ENCODE results near the gene C5orf63.
"Not testable (repeated sequence)": the region's sequence is repeated elsewhere in the genome, so short reads cannot be mapped to it uniquely, and the experiment has no call there.

C5orf63 gene

GRCh38 chr5:127031147-127031862 is 42.0 kb downstream of the C5orf63 start:
- DNase-seq (ENCODE audit: low read depth): no peak

GRCh38 chr5:127030259-127031146 is 42.8 kb downstream of the C5orf63 start, which contains the start of gene MARCHF3:
Gene MARCHF3 (minus strand): TSS chr5:127030558. CDS start chr5:126918171, 112,387 bp downstream.
- peak; percentile 85 for DNase-seq (ENCODE audit: low read depth)

- DNase-seq (ENCODE audit: low read depth): peak; percentile 18
Observed at GRCh38 chr5:127029581-127030258, 43.6 kb downstream of the C5orf63 start.

- no peak for DNase-seq (ENCODE audit: low read depth)
Observed at GRCh38 chr5:127028822-127029457, 44.4 kb downstream of the C5orf63 start.

- no peak for DNase-seq (ENCODE audit: low read depth)
Observed at GRCh38 chr5:127027539-127027938, 45.8 kb downstream of the C5orf63 start.

- DNase-seq (ENCODE audit: low read depth): no peak
Observed at GRCh38 chr5:127026166-127026565, 47.1 kb downstream of the C5orf63 start.

- no peak for DNase-seq (ENCODE audit: low read depth)
Observed at GRCh38 chr5:127025467-127025866, 47.8 kb downstream of the C5orf63 start.

- DNase-seq (ENCODE audit: low read depth): no peak
Observed at GRCh38 chr5:127024821-127025220, 48.5 kb downstream of the C5orf63 start.

GRCh38 chr5:127023552-127024191 is 49.6 kb downstream of the C5orf63 start:
- DNase-seq (ENCODE audit: low read depth): not testable (repeated sequence)

- no peak for DNase-seq (ENCODE audit: low read depth)
Observed at GRCh38 chr5:127022846-127023245, 50.5 kb downstream of the C5orf63 start.

- no peak for DNase-seq (ENCODE audit: low read depth)
Observed at GRCh38 chr5:127019928-127020327, 53.4 kb downstream of the C5orf63 start.

- DNase-seq (ENCODE audit: low read depth): not testable (repeated sequence)
Observed at GRCh38 chr5:127016722-127017121, 56.6 kb downstream of the C5orf63 start.

GRCh38 chr5:127015716-127016115 is 57.6 kb downstream of the C5orf63 start:
- no peak for DNase-seq (ENCODE audit: low read depth)

- no peak for DNase-seq (ENCODE audit: low read depth)
Observed at GRCh38 chr5:127014573-127014972, 58.7 kb downstream of the C5orf63 start.

GRCh38 chr5:127013407-127013806 is 59.9 kb downstream of the C5orf63 start:
- no peak for DNase-seq (ENCODE audit: low read depth)

GRCh38 chr5:127012916-127013315 is 60.4 kb downstream of the C5orf63 start:
- DNase-seq (ENCODE audit: low read depth): no peak

- DNase-seq (ENCODE audit: low read depth): no peak
Observed at GRCh38 chr5:127011961-127012644, 61.2 kb downstream of the C5orf63 start.

- no peak for DNase-seq (ENCODE audit: low read depth)
Observed at GRCh38 chr5:127011153-127011552, 62.1 kb downstream of the C5orf63 start.

- no peak for DNase-seq (ENCODE audit: low read depth)
Observed at GRCh38 chr5:127010362-127010761, 62.9 kb downstream of the C5orf63 start.

- DNase-seq (ENCODE audit: low read depth): no peak
Observed at GRCh38 chr5:127009784-127010183, 63.5 kb downstream of the C5orf63 start.

Measured in activated T-cell treated with anti-CD3 and anti-CD28 coated beads for 1 hour (primary cell).